GM12878 (cell line): ENCODE measurements around the gene CDC45. TPM values are rescaled to one million over a fixed set of nuclear protein-coding genes. Genes with fewer than 3 reads are reported as not detected.

Source experiments
- ATAC-seq: fragments of 200-7000 bp; cut with Tn5 transposase; 3 replicates; pipeline ENCODE4 v1.9.1; 2020; ENCODE audit warnings: mild to moderate bottlenecking, moderate library complexity
- BruUV-seq: library from RNA; stranded (reverse); fragments of 400-500 nt; replicated peaks from 2 replicates; lab custom pipeline; 2021; lab: Mats Ljungman, UMichigan
- CTCF ChIA-PET: fragments of 300-600 bp; sonication (Branson Sonifier 250); formaldehyde crosslinking; extraction: SDS; loops from one replicate; lab custom pipeline; 2021; ENCODE audit warnings: inconsistent platforms; lab: Yijun Ruan, JAX
- POLR2A ChIA-PET: fragments of 350-600 bp; formaldehyde crosslinking; extraction: SDS; loops from one replicate; lab custom pipeline; 2021; ENCODE audit warnings: inconsistent platforms; lab: Charles Lee
- RAD21 ChIA-PET: fragments of 300-600 bp; sonication (Branson Sonifier 250); formaldehyde crosslinking; loops from one replicate; lab custom pipeline; 2023; ENCODE audit warnings: antibody characterized with exemption; ENCODE audit not compliant: unreplicated experiment; lab: Charles Lee
- SMC1A ChIA-PET: fragments of 300-600 bp; sonication (Branson Sonifier 250); formaldehyde crosslinking; loops from one replicate; lab custom pipeline; 2023; ENCODE audit not compliant: unreplicated experiment, uncharacterized antibody; lab: Charles Lee
- DNase-seq: peaks from one replicate; pipeline ENCODE4 v3.0.0-alpha.2; 2011; ENCODE audit warnings: low read depth, low spot score
- FAIRE-seq: peaks from 3 replicates; lab custom pipeline; 2011; peaks lifted over from hg19 to GRCh38; lab: Jason Lieb, UNC
- H2AFZ ChIP-seq: 2 replicates; pipeline ENCODE4 v1.6.0; 2011; ENCODE audit warnings: low read depth, low read length, control low read depth; ENCODE audit not compliant: control insufficient read depth
- H3K27ac ChIP-seq: 2 replicates; pipeline ENCODE4 v1.5.1; 2011; ENCODE audit warnings: control low read depth; ENCODE audit not compliant: control insufficient read depth, insufficient read depth
- H3K27me3 ChIP-seq, 2 experiments: replicated peaks in 1 of 2; 2 replicates each; pipeline versions ENCODE4 v1.6.0 to v1.6.1; 2011; ENCODE audit warnings: low read length in 1 of 2; ENCODE audit not compliant: control insufficient read depth in 2 of 2, insufficient read depth in 2 of 2
- H3K36me3 ChIP-seq, 2 experiments: 2 replicates each; pipeline ENCODE4 v1.5.1; 2011; ENCODE audit warnings: low read length in 1 of 2; ENCODE audit not compliant: control insufficient read depth in 2 of 2, insufficient read depth in 2 of 2
- H3K4me1 ChIP-seq: 2 replicates; pipeline ENCODE4 v1.6.1; 2011; ENCODE audit warnings: mild to moderate bottlenecking, low read length, moderate library complexity, mixed read lengths; ENCODE audit not compliant: control insufficient read depth, insufficient read depth
- H3K4me2 ChIP-seq: 2 replicates; pipeline ENCODE4 v1.6.0; 2011; ENCODE audit warnings: control low read depth; ENCODE audit not compliant: control insufficient read depth, insufficient read depth
- H3K4me3 ChIP-seq: fragments of 200-600 bp; sonication (generic); 2 replicates; pipeline ENCODE4 v1.5.1; 2016
- H3K79me2 ChIP-seq: 2 replicates; pipeline ENCODE4 v1.6.0; 2011; ENCODE audit warnings: low read length; ENCODE audit not compliant: control insufficient read depth, insufficient read depth
- H3K9ac ChIP-seq: 2 replicates; pipeline ENCODE4 v1.8.0; 2011; ENCODE audit warnings: low read length, control low read depth, mixed read lengths; ENCODE audit not compliant: control insufficient read depth, insufficient read depth
- H3K9me3 ChIP-seq: replicated peaks from 3 replicates; pipeline ENCODE4 v1.5.1; 2011; ENCODE audit warnings: mild to moderate bottlenecking, low read length; ENCODE audit not compliant: control insufficient read depth, insufficient read depth
- H4K20me1 ChIP-seq: 2 replicates; pipeline ENCODE4 v1.6.0; 2011; ENCODE audit not compliant: control insufficient read depth, insufficient read depth
- CBFB ChIP-seq: IDR thresholded peaks from 2 replicates; pipeline ENCODE4 v1.6.1; 2016; ENCODE audit warnings: antibody characterized with exemption, low read depth
- CTCF ChIP-seq, 3 experiments: IDR thresholded peaks in 2 of 3; conservative IDR thresholded peaks in 1 of 3; 2 replicates each; pipeline ENCODE4 v1.5.1; 2011; ENCODE audit warnings: low read depth in 3 of 3, low read length in 3 of 3, mild to moderate bottlenecking in 3 of 3, control low read depth in 2 of 3, moderate library complexity in 2 of 3, inconsistent platforms in 1 of 3, mixed read lengths in 1 of 3; ENCODE audit not compliant: control insufficient read depth in 2 of 3, insufficient read depth in 1 of 3; ENCODE audit errors: extremely low read depth in 1 of 3
- MEF2B ChIP-seq: fragments of 450-650 bp; IDR thresholded peaks from 2 replicates; pipeline ENCODE4 v1.6.1; 2018; ENCODE audit warnings: mild to moderate bottlenecking, moderate library complexity; ENCODE audit not compliant: partially characterized antibody, poor library complexity, severe bottlenecking
- MTA2 ChIP-seq: fragments of 450-650 bp; IDR thresholded peaks from 2 replicates; pipeline ENCODE4 v1.6.1; 2016; ENCODE audit warnings: low read depth, mild to moderate bottlenecking, moderate library complexity
- NFIC ChIP-seq: IDR thresholded peaks from 2 replicates; pipeline ENCODE4 v1.6.1; 2012; ENCODE audit warnings: low read depth, mild to moderate bottlenecking, inconsistent platforms, low read length, moderate library complexity
- NFXL1 ChIP-seq: fragments of 450-650 bp; IDR thresholded peaks from 2 replicates; pipeline ENCODE4 v1.6.1; 2017; ENCODE audit warnings: antibody characterized with exemption, mild to moderate bottlenecking, borderline replicate concordance
- NFYA ChIP-seq: IDR thresholded peaks from 2 replicates; pipeline ENCODE4 v1.6.1; 2011; ENCODE audit warnings: low read depth, mild to moderate bottlenecking, low read length, improper control_type of control experiment, borderline replicate concordance
- NR2F1 ChIP-seq: fragments of 450-650 bp; conservative IDR thresholded peaks from 2 replicates; pipeline ENCODE4 v1.6.1; 2017; ENCODE audit warnings: mild to moderate bottlenecking
- RAD21 ChIP-seq: IDR thresholded peaks from 2 replicates; pipeline ENCODE4 v1.6.1; 2011; ENCODE audit warnings: mild to moderate bottlenecking, low read depth, low read length, moderate library complexity; ENCODE audit not compliant: insufficient read depth
- RELB ChIP-seq: fragments of 450-650 bp; IDR thresholded peaks from 2 replicates; pipeline ENCODE4 v1.6.1; 2017; ENCODE audit warnings: low read depth, mild to moderate bottlenecking, moderate library complexity
- SIX5 ChIP-seq: IDR thresholded peaks from 2 replicates; pipeline ENCODE4 v1.6.1; 2011; ENCODE audit warnings: mild to moderate bottlenecking, low read depth, low read length, moderate library complexity; ENCODE audit not compliant: severe bottlenecking
- SMAD5 ChIP-seq: IDR thresholded peaks from 2 replicates; pipeline ENCODE4 v1.6.1; 2016; ENCODE audit warnings: antibody characterized with exemption, low read depth
- SMC3 ChIP-seq: IDR thresholded peaks from 2 replicates; pipeline ENCODE4 v1.6.1; 2011; ENCODE audit warnings: low read length, improper control_type of control experiment, borderline replicate concordance
- STAT1 ChIP-seq: fragments of 450-650 bp; conservative IDR thresholded peaks from 2 replicates; pipeline ENCODE4 v1.6.1; 2014; ENCODE audit warnings: antibody characterized with exemption, mild to moderate bottlenecking
- TCF3 ChIP-seq: IDR thresholded peaks from 2 replicates; pipeline ENCODE4 v1.6.1; 2012; ENCODE audit warnings: low read depth, mild to moderate bottlenecking, low read length, borderline replicate concordance; ENCODE audit not compliant: insufficient read depth
- WGBS: methylation state at CpG from one replicate; pipeline ENCODE4 v1.1.6; 2016; ENCODE audit warnings: low lambda C conversion rate; ENCODE audit not compliant: insufficient replicate concordance, insufficient coverage; ENCODE audit errors: missing lambda C conversion rate; 5-methylcytosine and 5-hydroxymethylcytosine counted together
- in situ Hi-C: fragments of 300-500 bp; cut with MboI; formaldehyde crosslinking; loops from 9 replicates; pipeline ENCODE4 v1.14.3; 2018; ENCODE audit warnings: mixed read lengths
- intact Hi-C: fragments of 100-400 bp; cut with micrococcal nuclease; formaldehyde crosslinking; loops from one replicate; pipeline ENCODE4 v1.14.2; 2022; ENCODE audit not compliant: unreplicated experiment
- polyA plus RNA-seq, 11 experiments: library from polyadenylated mRNA; depleted of rRNA in 4 of 11; unstranded in 6 of 11; stranded (reverse) in 5 of 11; fragments of >200 nt; fragmentation: Nextera tagmentation in 4 of 11; fragmentation: Illumina TruSeq in 1 of 11; extraction: Ambion mirVana in 4 of 11; extraction: Trizol in 1 of 11; gene quantifications; 1 replicate in 1 of 11; 2 replicates in 10 of 11; pipeline versions ENCODE4 v1.2.1 to v1.2.3, GENCODE V29; 2011 to 2016; ENCODE audit warnings: inconsistent platforms in 2 of 11, missing spikeins in 2 of 11, low read depth in 1 of 11
- total RNA-seq, 4 experiments: library from RNA; depleted of rRNA in 3 of 4; stranded (reverse); fragments of >200 nt in 3 of 4; fragmentation: Illumina TruSeq in 1 of 4; extraction: Trizol in 1 of 4; gene quantifications; 2 replicates each; pipeline versions ENCODE4 v1.2.1 to v1.2.3, GENCODE V29; 2013 to 2021
- TF ChIP-seq, protein P1 (sequence below): IDR thresholded peaks from 2 replicates; pipeline ENCODE4 v1.6.1; 2012; ENCODE audit warnings: mild to moderate bottlenecking, low read depth, low read length

Gene CDC45
- total and polyA plus RNA-seq, 10 of the 15 experiments (the other 5 are each of a cell fraction or from before 2014, with no cell fraction given), result 40.8 to 88.5 (median 54.2) TPM

DNA sequence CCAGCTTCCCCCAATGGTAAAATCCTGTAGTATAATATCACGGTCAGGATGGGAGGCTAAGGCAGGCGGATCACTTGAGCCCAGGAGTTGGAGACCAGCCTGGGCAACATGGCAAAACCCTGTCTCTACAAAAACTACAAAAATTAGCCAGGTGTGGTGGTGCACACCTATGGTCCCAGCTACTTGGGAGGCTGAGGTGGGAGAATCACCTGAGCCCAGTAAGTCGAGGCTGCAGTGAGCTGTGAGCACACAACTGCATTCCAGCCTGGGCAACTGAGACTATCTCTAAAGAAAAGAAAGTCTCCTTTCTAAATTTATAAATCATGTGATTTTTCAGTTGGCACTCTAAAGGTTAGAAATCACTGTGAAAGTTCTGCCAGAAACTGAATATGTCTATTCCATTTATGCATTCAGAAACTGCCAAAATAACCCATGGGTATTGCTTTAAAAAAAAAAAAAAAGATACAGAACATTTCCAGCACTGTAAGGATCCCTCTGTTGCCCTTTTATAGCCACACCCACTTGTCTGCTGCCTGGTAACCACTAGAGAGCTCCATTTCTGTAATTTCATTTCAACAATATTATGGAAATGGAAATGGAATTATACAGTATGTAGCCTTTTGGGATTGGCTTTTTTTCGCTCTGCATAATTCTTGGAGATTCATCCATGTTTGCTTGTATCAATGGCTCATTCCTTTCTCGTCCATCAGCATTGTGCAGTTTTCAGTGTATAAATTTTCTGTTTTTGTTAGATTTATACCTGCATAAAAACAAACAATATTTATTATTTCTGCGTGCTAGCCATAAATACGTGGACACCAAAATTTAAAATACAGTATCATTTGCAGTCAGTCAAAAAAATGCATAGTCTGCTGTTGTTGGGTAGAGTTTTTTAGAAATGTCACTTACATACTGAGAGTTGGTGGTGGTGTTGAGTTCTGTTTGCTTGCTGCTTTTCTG lies 9.4 kb downstream of the CDC45 start:
- ChIA-PET RAD21 (no interaction called here), SMC1A (interaction anchor here (0.9 to 1.3 kb wide), 3 partner anchors 49 to 140 kb away, joined by 3 to 4 read pairs (median 3); no protein-coding TSS in a partner anchor), POLR2A (no interaction called here), CTCF (interaction anchor here (1.0 to 2.4 kb wide), 3 partner anchors 12 to 141 kb away, joined by 3 to 7 read pairs (median 3); no protein-coding TSS in a partner anchor)
- H3K27ac ChIP-seq, result no peak overlapping the region
- ATAC-seq, result 0 out of 3 replicates have a peak, but pooled peaks have one; percentile 25
- H3K9ac ChIP-seq, result no peak overlapping the region
- H3K36me3 ChIP-seq, result peaks cover 7 to 10% of the 10 kb centered on the region in 2 experiments; a peak in 3 of 4 replicates
- no TSS peak for BruUV-seq
- in situ Hi-C loops, result no loop called here
- no peaks in the 10 kb centered on the region for H3K27me3 ChIP-seq
- over 99% methylated on average over 7 of the region's 7 CpGs for WGBS
- no peak overlapping the region for H3K4me2 ChIP-seq
- H3K4me1 ChIP-seq, result no peaks in the 10 kb centered on the region
- H3K9me3 ChIP-seq, result no peaks in the 10 kb centered on the region
- no peaks in the 10 kb centered on the region for H4K20me1 ChIP-seq
- no peak for DNase-seq
- intact Hi-C loops, result no loop called here
- H2AFZ ChIP-seq, result no peak overlapping the region
- no peak for FAIRE-seq
- H3K4me3 ChIP-seq, result no peak overlapping the region
- no peaks in the 10 kb centered on the region for H3K79me2 ChIP-seq
- TF ChIP-seq, protein P1, sequence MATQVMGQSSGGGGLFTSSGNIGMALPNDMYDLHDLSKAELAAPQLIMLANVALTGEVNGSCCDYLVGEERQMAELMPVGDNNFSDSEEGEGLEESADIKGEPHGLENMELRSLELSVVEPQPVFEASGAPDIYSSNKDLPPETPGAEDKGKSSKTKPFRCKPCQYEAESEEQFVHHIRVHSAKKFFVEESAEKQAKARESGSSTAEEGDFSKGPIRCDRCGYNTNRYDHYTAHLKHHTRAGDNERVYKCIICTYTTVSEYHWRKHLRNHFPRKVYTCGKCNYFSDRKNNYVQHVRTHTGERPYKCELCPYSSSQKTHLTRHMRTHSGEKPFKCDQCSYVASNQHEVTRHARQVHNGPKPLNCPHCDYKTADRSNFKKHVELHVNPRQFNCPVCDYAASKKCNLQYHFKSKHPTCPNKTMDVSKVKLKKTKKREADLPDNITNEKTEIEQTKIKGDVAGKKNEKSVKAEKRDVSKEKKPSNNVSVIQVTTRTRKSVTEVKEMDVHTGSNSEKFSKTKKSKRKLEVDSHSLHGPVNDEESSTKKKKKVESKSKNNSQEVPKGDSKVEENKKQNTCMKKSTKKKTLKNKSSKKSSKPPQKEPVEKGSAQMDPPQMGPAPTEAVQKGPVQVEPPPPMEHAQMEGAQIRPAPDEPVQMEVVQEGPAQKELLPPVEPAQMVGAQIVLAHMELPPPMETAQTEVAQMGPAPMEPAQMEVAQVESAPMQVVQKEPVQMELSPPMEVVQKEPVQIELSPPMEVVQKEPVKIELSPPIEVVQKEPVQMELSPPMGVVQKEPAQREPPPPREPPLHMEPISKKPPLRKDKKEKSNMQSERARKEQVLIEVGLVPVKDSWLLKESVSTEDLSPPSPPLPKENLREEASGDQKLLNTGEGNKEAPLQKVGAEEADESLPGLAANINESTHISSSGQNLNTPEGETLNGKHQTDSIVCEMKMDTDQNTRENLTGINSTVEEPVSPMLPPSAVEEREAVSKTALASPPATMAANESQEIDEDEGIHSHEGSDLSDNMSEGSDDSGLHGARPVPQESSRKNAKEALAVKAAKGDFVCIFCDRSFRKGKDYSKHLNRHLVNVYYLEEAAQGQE, result no peak
- TF ChIP-seq SMAD5 (no peak), SIX5 (no peak), RAD21 (no peak), MTA2 (no peak), CTCF (IDR thresholded peaks at IDR 0.05 in 2 of 3, conservative IDR thresholded peaks at IDR 0.05 in 1 of 3; ENCODE audit: control insufficient read depth in 2 of 3, extremely low read depth in 1 of 3, insufficient read depth in 1 of 3, low read depth in 3 of 3, low read length in 3 of 3) (no peak), TCF3 (no peak), NR2F1 (no peak), RELB (no peak), SMC3 (no peak), NFXL1 (no peak), NFIC (no peak), STAT1 (no peak), CBFB (no peak), NFYA (no peak), MEF2B (no peak)
